IMR-90 (cell line): Measurements from ENCODE around the gene TFCP2. TPM values are rescaled to one million over a fixed set of nuclear protein-coding genes. Genes with fewer than 3 reads are reported as not detected.
A peak's percentile ranks its signal among the peaks of the same experiment; 100 is the strongest.

ENCODE experiments used
- ATAC-seq: fragments of 200-7000 bp; cut with Tn5 transposase; 2 replicates; pipeline ENCODE4 v1.9.1; 2020; ENCODE audit warnings: low read depth, mild to moderate bottlenecking, moderate library complexity
- BruUV-seq: library from RNA; stranded (reverse); fragments of 400-500 nt; replicated peaks from 2 replicates; lab custom pipeline; 2021; lab: Mats Ljungman, UMichigan
- CTCF ChIA-PET: fragments of 300-600 bp; formaldehyde crosslinking; extraction: SDS; loops from one replicate; lab custom pipeline; 2021; ENCODE audit warnings: antibody characterized with exemption; lab: Yijun Ruan, JAX
- POLR2A ChIA-PET: fragments of 300-600 bp; sonication (Branson Sonifier 250); formaldehyde crosslinking; loops from one replicate; lab custom pipeline; 2022; ENCODE audit warnings: antibody characterized with exemption; ENCODE audit not compliant: unreplicated experiment; lab: Charles Lee
- DNase-seq: peaks from one replicate; pipeline ENCODE4 v3.0.0; 2013
- H2AFZ ChIP-seq: replicated peaks from 2 replicates; pipeline ENCODE3; 2013; ENCODE audit warnings: low read length, mild to moderate bottlenecking; ENCODE audit not compliant: poor library complexity
- H2AK5ac ChIP-seq: 2 replicates; pipeline ENCODE4 v1.6.1; 2013; ENCODE audit warnings: low read depth, low read length, inconsistent platforms
- H2AK9ac ChIP-seq: replicated peaks from 2 replicates; pipeline ENCODE3; 2013; ENCODE audit warnings: mild to moderate bottlenecking, low read depth, low read length, moderate library complexity; ENCODE audit not compliant: poor library complexity
- H2BK120ac ChIP-seq: 2 replicates; pipeline ENCODE4 v1.6.1; 2013; ENCODE audit warnings: low read depth, low read length, inconsistent platforms
- H2BK15ac ChIP-seq: 3 replicates; pipeline ENCODE4 v1.6.1; 2013; ENCODE audit warnings: low read depth, low read length, inconsistent platforms
- H2BK20ac ChIP-seq: 2 replicates; pipeline ENCODE4 v1.6.1; 2013; ENCODE audit warnings: low read depth, mild to moderate bottlenecking, inconsistent platforms, low read length, moderate library complexity
- H2BK5ac ChIP-seq: 2 replicates; pipeline ENCODE4 v1.6.1; 2013; ENCODE audit warnings: mild to moderate bottlenecking, low read depth, low read length, inconsistent platforms; ENCODE audit not compliant: poor library complexity, severe bottlenecking
- H3K14ac ChIP-seq: replicated peaks from 2 replicates; pipeline ENCODE4 v1.6.1; 2013; ENCODE audit warnings: low read depth, low read length, inconsistent platforms
- H3K18ac ChIP-seq: 2 replicates; pipeline ENCODE4 v1.6.1; 2013; ENCODE audit warnings: low read depth, low read length, control low read depth
- H3K23ac ChIP-seq: 2 replicates; pipeline ENCODE4 v1.6.1; 2013; ENCODE audit warnings: low read depth, low read length, inconsistent platforms
- H3K27ac ChIP-seq: 2 replicates; pipeline ENCODE4 v1.5.1; 2013; ENCODE audit warnings: mild to moderate bottlenecking, control low read depth, low read length; ENCODE audit not compliant: insufficient read depth
- H3K27me3 ChIP-seq: 2 replicates; pipeline ENCODE4 v1.6.1; 2013; ENCODE audit warnings: low read length; ENCODE audit not compliant: control insufficient read depth, insufficient read depth
- H3K36me3 ChIP-seq: 2 replicates; pipeline ENCODE4 v1.6.1; 2013; ENCODE audit warnings: low read length, mixed read lengths; ENCODE audit not compliant: control insufficient read depth, insufficient read depth
- H3K4ac ChIP-seq: 2 replicates; pipeline ENCODE4 v1.6.1; 2013; ENCODE audit warnings: low read depth, low read length, inconsistent platforms
- H3K4me1 ChIP-seq: 2 replicates; pipeline ENCODE4 v1.6.1; 2013; ENCODE audit warnings: low read length, mixed read lengths; ENCODE audit not compliant: control insufficient read depth, insufficient read depth
- H3K4me2 ChIP-seq: 2 replicates; pipeline ENCODE4 v1.6.1; 2013; ENCODE audit warnings: low read depth, mild to moderate bottlenecking, control low read depth, low read length, moderate library complexity
- H3K4me3 ChIP-seq: 2 replicates; pipeline ENCODE4 v1.5.1; 2013; ENCODE audit warnings: low read depth, mild to moderate bottlenecking, control low read depth, low read length, moderate library complexity; ENCODE audit not compliant: insufficient read depth
- H3K56ac ChIP-seq: 2 replicates; pipeline ENCODE4 v1.6.1; 2013; ENCODE audit warnings: low read length, inconsistent platforms; ENCODE audit not compliant: insufficient read depth; ENCODE audit errors: extremely low read depth
- H3K79me1 ChIP-seq, 2 experiments: 2 replicates each; pipeline ENCODE4 v1.6.1; 2013; ENCODE audit warnings: low read length in 2 of 2, inconsistent platforms in 1 of 2, low read depth in 1 of 2
- H3K9ac ChIP-seq: 2 replicates; pipeline ENCODE4 v1.6.1; 2013; ENCODE audit warnings: low read depth, low read length, control low read depth
- H3K9me1 ChIP-seq: 2 replicates; pipeline ENCODE4 v1.6.1; 2013; ENCODE audit warnings: low read length, inconsistent platforms; ENCODE audit not compliant: insufficient read depth
- H3K9me3 ChIP-seq: 2 replicates; pipeline ENCODE4 v1.6.1; 2013; ENCODE audit warnings: low read length; ENCODE audit not compliant: control insufficient read depth, insufficient read depth
- H4K20me1 ChIP-seq: 2 replicates; pipeline ENCODE4 v1.6.1; 2013; ENCODE audit warnings: low read length, inconsistent platforms; ENCODE audit not compliant: insufficient read depth
- H4K5ac ChIP-seq: 2 replicates; pipeline ENCODE4 v1.6.1; 2013; ENCODE audit warnings: mild to moderate bottlenecking, low read depth, low read length, control low read depth
- H4K8ac ChIP-seq, 2 experiments: 2 replicates each; pipeline ENCODE4 v1.6.1; 2013; ENCODE audit warnings: low read depth in 2 of 2, low read length in 2 of 2, control low read depth in 1 of 2, inconsistent platforms in 1 of 2
- H4K91ac ChIP-seq: 2 replicates; pipeline ENCODE4 v1.6.1; 2013; ENCODE audit warnings: low read depth, low read length, inconsistent platforms; ENCODE audit not compliant: insufficient read depth
- BHLHE40 ChIP-seq: fragments of 150-350 bp; IDR thresholded peaks from 2 replicates; pipeline ENCODE4 v1.6.1; 2016; ENCODE audit warnings: mild to moderate bottlenecking, low read depth, low read length
- MAFK ChIP-seq: IDR thresholded peaks from 2 replicates; pipeline ENCODE4 v1.6.1; 2012; ENCODE audit warnings: low read depth, low read length, improper control_type of control experiment
- WGBS, 2 experiments: methylation state at CpG; one replicate each; pipeline versions ENCODE4 v1.1.5 to v1.1.7; 2013; ENCODE audit warnings: missing lambda C conversion rate in 2 of 2; ENCODE audit not compliant: insufficient read length in 1 of 2; ENCODE audit errors: extremely low coverage in 2 of 2; 5-methylcytosine and 5-hydroxymethylcytosine counted together
- dilution Hi-C: fragments of 300-500 bp; cut with HindIII; formaldehyde crosslinking; loops from one replicate; pipeline ENCODE4 v1.14.3; 2018; ENCODE audit warnings: low sequenced_read_pairs; ENCODE audit not compliant: unreplicated experiment
- in situ Hi-C: fragments of 300-500 bp; cut with MboI; formaldehyde crosslinking; loops from 3 replicates; pipeline ENCODE4 v1.14.3; 2019; ENCODE audit warnings: low sequenced_read_pairs, inconsistent platforms, mixed read lengths
- intact Hi-C: fragments of 100-400 bp; cut with micrococcal nuclease; formaldehyde crosslinking; loops from 2 replicates; pipeline ENCODE4 v1.10.0; 2022
- polyA plus RNA-seq, 3 experiments: library from polyadenylated mRNA; depleted of rRNA; stranded (reverse); fragments of >200 nt; gene quantifications; 2 replicates each; pipeline ENCODE4 v1.2.3, GENCODE V29; 2012; ENCODE audit warnings: low replicate concordance in 1 of 3
- total RNA-seq: library from RNA; depleted of rRNA; stranded (reverse); fragments of >200 nt; gene quantifications from 2 replicates; pipeline ENCODE4 v1.2.3, GENCODE V29; 2012

The TFCP2 gene
- total and polyA plus RNA-seq, 2 of the 4 experiments (the other 2 are of a cell fraction): 10.0 to 15.4 TPM

DNA sequence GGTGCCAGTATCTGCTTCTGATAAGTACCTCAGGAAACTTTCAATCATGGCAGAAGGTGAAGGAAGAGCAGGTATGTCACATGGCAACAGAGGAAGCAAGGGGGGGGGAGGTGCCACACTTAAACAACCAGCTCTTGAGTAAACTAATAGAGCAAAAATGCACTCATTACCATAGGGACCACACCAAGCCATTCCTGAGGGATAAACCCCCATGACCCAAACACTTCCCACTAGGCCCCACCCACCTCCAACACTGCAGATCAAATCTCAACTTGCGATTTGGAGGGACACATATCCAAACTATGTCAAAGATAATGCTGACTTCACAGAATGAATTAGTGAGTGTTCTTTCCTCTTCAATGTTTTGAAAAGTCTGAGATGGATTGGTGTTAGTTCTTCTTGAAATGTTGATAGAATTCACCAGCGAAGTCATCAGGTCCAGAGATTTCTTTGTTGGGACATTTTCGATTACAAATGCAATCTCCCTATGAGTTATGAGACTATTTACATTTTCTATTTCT, 16.6 kb downstream of the TFCP2 start:
- no CpG with 5 or more reads among the region's 3 CpGs for WGBS, 2 experiments
- dilution Hi-C loops: no loop called here
- CTCF ChIA-PET: no interaction called here

More for the DNA sequence above, 16.6 kb downstream of the TFCP2 start:
- H3K27me3 ChIP-seq: no peaks in the 10 kb centered on the region
- H4K5ac ChIP-seq: no peak overlapping the region
- H2BK5ac ChIP-seq: no peak overlapping the region
- no peak overlapping the region for H3K9ac ChIP-seq
- BruUV-seq: no TSS peak
- no peak overlapping the region for H3K18ac ChIP-seq
- H4K20me1 ChIP-seq: peaks cover 19% of the 10 kb centered on the region
- in situ Hi-C loops (no loop called here), intact Hi-C loops (no loop called here)
- H3K79me1 ChIP-seq: peaks cover 31 to 57% of the 10 kb centered on the region in 2 experiments
- no peak overlapping the region for H3K27ac ChIP-seq
- DNase-seq: no peak
- H2AK5ac ChIP-seq: no peak overlapping the region
- POLR2A ChIA-PET: interaction anchor here (0.6 kb wide), 1 partner anchor 12 kb away, joined by 3 read pairs; no protein-coding TSS in a partner anchor
- H2BK20ac ChIP-seq: no peak overlapping the region
- no peak overlapping the region for H3K4ac ChIP-seq
- no peak for TF ChIP-seq BHLHE40
- TF ChIP-seq MAFK: peak; percentile 61
- H2BK120ac ChIP-seq: no peak overlapping the region
- no peaks in the 10 kb centered on the region for H3K36me3 ChIP-seq
- peak overlapping the region; percentile 20; the same call in 1 of the 2 replicates for H3K23ac ChIP-seq
- H3K4me3 ChIP-seq: no peak overlapping the region
- no peak overlapping the region for H2AFZ ChIP-seq
- H3K9me1 ChIP-seq: peaks cover 3% of the 10 kb centered on the region
- peak; percentile 48 for ATAC-seq
- H2AK9ac ChIP-seq: peak overlapping the region; percentile 61
- no peak overlapping the region for H3K14ac ChIP-seq
- no peak overlapping the region for H3K56ac ChIP-seq
- H2BK15ac ChIP-seq: no peak overlapping the region
- no peak overlapping the region for H3K4me2 ChIP-seq
- peaks cover 2% of the 10 kb centered on the region; the same call in 1 of the 2 replicates for H3K4me1 ChIP-seq
- no peaks in the 10 kb centered on the region for H3K9me3 ChIP-seq
- H4K8ac ChIP-seq: no peak overlapping the region
- H4K91ac ChIP-seq: no peak overlapping the region
